Measurements from ENCODE around the gene WWC1. TPM values are rescaled to one million over a fixed set of nuclear protein-coding genes. Genes with fewer than 3 reads are reported as not detected.

WWC1 gene
- total RNA-seq, 1 experiment from 2014 or later: 97.7 TPM

- no peaks in the 10 kb centered on the region; the same call in 1 of the 2 replicates for H3K9me3 ChIP-seq (ENCODE audit: insufficient read depth, low read depth)
- ChIA-PET CTCF (no interaction called here), POLR2A (ENCODE audit: unreplicated experiment) (no interaction called here)
- TF ChIP-seq EZH2 (IDR thresholded peaks at IDR 0.05; ENCODE audit: low read depth) (no peak), CTCF (conservative IDR thresholded peaks at IDR 0.05) (no peak)
- no peak overlapping the region for H3K27ac ChIP-seq
- DNase-seq: no peak
- H4K20me1 ChIP-seq (ENCODE audit: insufficient read depth): no peaks in the 10 kb centered on the region
- H3F3A ChIP-seq (ENCODE audit: insufficient read depth, low read depth): no peaks in the 10 kb centered on the region
- no peak overlapping the region for H3K4me3 ChIP-seq
- H3K9me2 ChIP-seq (ENCODE audit: insufficient read depth): no peaks in the 10 kb centered on the region
- no TSS peak for BruUV-seq (replicated peaks)
- H3K4me2 ChIP-seq: no peak overlapping the region
- H3K27me3 ChIP-seq (ENCODE audit: insufficient read depth, low read depth): no peaks in the 10 kb centered on the region
- no peaks in the 10 kb centered on the region for H3K4me1 ChIP-seq (replicated peaks; ENCODE audit: insufficient read depth)
- no peak overlapping the region for H2AFZ ChIP-seq
- intact Hi-C loops (cut with micrococcal nuclease; ENCODE audit: unreplicated experiment): loop anchor here (10.0 kb wide), 2 partner anchors 414 to 1324 kb away; partner anchors contain the start of gene SPDL1
- H3K79me2 ChIP-seq (ENCODE audit: low read depth): no peaks in the 10 kb centered on the region
- H3K36me3 ChIP-seq (ENCODE audit: low read depth): no peaks in the 10 kb centered on the region
Measured at GRCh38 chr5:168261227-168261571, 30.2 kb upstream of the WWC1 start.

GRCh38 chr5:168262042-168262743, 29.3 kb upstream of the WWC1 start:
- no peaks in the 10 kb centered on the region for H3K9me2 ChIP-seq (ENCODE audit: insufficient read depth)
- H3K36me3 ChIP-seq (ENCODE audit: low read depth): no peaks in the 10 kb centered on the region
- POLR2A ChIA-PET (ENCODE audit: unreplicated experiment): interaction anchor here (0.7 kb wide), 1 partner anchor 86 kb away, joined by 5 read pairs; no protein-coding TSS in a partner anchor
- no peaks in the 10 kb centered on the region for H4K20me1 ChIP-seq (ENCODE audit: insufficient read depth)
- H3K4me2 ChIP-seq: no peak overlapping the region
- BruUV-seq (replicated peaks): no TSS peak
- no peak for TF ChIP-seq CTCF (conservative IDR thresholded peaks at IDR 0.05)
- no peak for TF ChIP-seq EZH2 (IDR thresholded peaks at IDR 0.05; ENCODE audit: low read depth)
- no peaks in the 10 kb centered on the region; the same call in 1 of the 2 replicates for H3K9me3 ChIP-seq (ENCODE audit: insufficient read depth, low read depth)
- intact Hi-C loops (cut with micrococcal nuclease; ENCODE audit: unreplicated experiment): loop anchor here (10.0 kb wide), 2 partner anchors 413 to 1323 kb away; partner anchors contain the start of gene SPDL1
- H3K27ac ChIP-seq: no peak overlapping the region
- H3F3A ChIP-seq (ENCODE audit: insufficient read depth, low read depth): no peaks in the 10 kb centered on the region
- H3K4me1 ChIP-seq (replicated peaks; ENCODE audit: insufficient read depth): no peaks in the 10 kb centered on the region
- H3K79me2 ChIP-seq (ENCODE audit: low read depth): no peaks in the 10 kb centered on the region
- DNase-seq: no peak
- CTCF ChIA-PET: no interaction called here
- no peak overlapping the region for H3K4me3 ChIP-seq
- H2AFZ ChIP-seq: no peak overlapping the region
- H3K27me3 ChIP-seq (ENCODE audit: insufficient read depth, low read depth): no peaks in the 10 kb centered on the region

- intact Hi-C loops (cut with micrococcal nuclease; ENCODE audit: unreplicated experiment): loop anchor here (10.0 kb wide), 2 partner anchors 412 to 1322 kb away; partner anchors contain the start of gene SPDL1
- no TSS peak for BruUV-seq (replicated peaks)
- DNase-seq: no peak
- Histone ChIP-seq H3K9me2 (ENCODE audit: insufficient read depth) (no peaks in the 10 kb centered on the region), H3K27ac (no peak overlapping the region), H3K4me2 (no peak overlapping the region), H3K36me3 (ENCODE audit: low read depth) (no peaks in the 10 kb centered on the region), H2AFZ (no peak overlapping the region), H3K9me3 (ENCODE audit: insufficient read depth, low read depth) (no peaks in the 10 kb centered on the region; the same call in 1 of the 2 replicates), H3K4me3 (no peak overlapping the region), H3K79me2 (ENCODE audit: low read depth) (no peaks in the 10 kb centered on the region), H3K4me1 (replicated peaks; ENCODE audit: insufficient read depth) (no peaks in the 10 kb centered on the region), H4K20me1 (ENCODE audit: insufficient read depth) (no peaks in the 10 kb centered on the region), H3K27me3 (ENCODE audit: insufficient read depth, low read depth) (no peaks in the 10 kb centered on the region), H3F3A (ENCODE audit: insufficient read depth, low read depth) (no peaks in the 10 kb centered on the region)
- no peak for TF ChIP-seq CTCF (conservative IDR thresholded peaks at IDR 0.05)
- no peak for TF ChIP-seq EZH2 (IDR thresholded peaks at IDR 0.05; ENCODE audit: low read depth)
- ChIA-PET CTCF (no interaction called here), POLR2A (ENCODE audit: unreplicated experiment) (interaction anchor here (0.7 kb wide), 1 partner anchor 85 kb away, joined by 5 read pairs; no protein-coding TSS in a partner anchor)
Measured at GRCh38 chr5:168263121-168263520, 28.3 kb upstream of the WWC1 start.

All from PC-9 (cell line).